CMK (cell line): ENCODE measurements around the gene CTRL.

Experiments used
- DNase-seq: peaks from one replicate; pipeline ENCODE4 v3.0.0-alpha.2; 2010; ENCODE audit warnings: low read depth

Gene CTRL

GRCh38 chr16:67886387-67886786 is 45.3 kb downstream of the CTRL start:
- DNase-seq, result no peak

- DNase-seq, result no peak
Measured at GRCh38 chr16:67885976-67886375, 45.7 kb downstream of the CTRL start.

GRCh38 chr16:67885545-67885944 is 46.1 kb downstream of the CTRL start:
- DNase-seq, result no peak

- no peak for DNase-seq
Measured at GRCh38 chr16:67884684-67885083, 47.0 kb downstream of the CTRL start, which contains the start of gene NRN1L. TSS of gene NRN1L (plus strand) at chr16:67884885. CDS start at chr16:67884904, 19 bp downstream.

GRCh38 chr16:67883872-67884261 is 47.8 kb downstream of the CTRL start:
- DNase-seq, result peak; percentile 22

GRCh38 chr16:67883146-67883871 is 48.4 kb downstream of the CTRL start:
- DNase-seq, result no peak

GRCh38 chr16:67882374-67883145 is 49.1 kb downstream of the CTRL start:
- no peak for DNase-seq

GRCh38 chr16:67881621-67882161 is 50.0 kb downstream of the CTRL start:
- DNase-seq, result no peak

- no peak for DNase-seq
Measured at GRCh38 chr16:67880584-67880983, 51.1 kb downstream of the CTRL start.

GRCh38 chr16:67879936-67880335 is 51.7 kb downstream of the CTRL start:
- DNase-seq, result no peak
